ENCODE results near the gene SLC43A2. TPM values are rescaled to one million over a fixed set of nuclear protein-coding genes. Genes with fewer than 3 reads are reported as not detected.
A peak's percentile ranks its signal among the peaks of the same experiment; 100 is the strongest.

The SLC43A2 gene
- total and polyA plus RNA-seq, 10 donors, result 12.6 to 84.6 (median 61.2) TPM

- intact Hi-C loops (cut with DNase I; ENCODE audit: low total_unique reads), result no loop called here
- DNase-seq, result no peak
- WGBS, 5 donors, result 68 to 83% (median 80%) methylated on average over 5 of the region's 5 CpGs
Measured at GRCh38 chr17:1607971-1608320, 20.7 kb downstream of the SLC43A2 start.

GRCh38 chr17:1606352-1606985 is 22.2 kb downstream of the SLC43A2 start:
- Histone ChIP-seq H3K27me3 (replicated peaks in 1 of 7) (no peaks in the 10 kb centered on the region), H3K4me1 (peaks cover 17 to 72% (median 40%) of the 10 kb centered on the region in 6 donors), H3K9me3 (peaks cover 0 to 7% (median 2%) of the 10 kb centered on the region in 8 donors), H3K36me3 (peaks cover 0 to 87% (median 7%) of the 10 kb centered on the region in 6 donors), H3K27ac (peak overlapping the region; percentile 51 to 90 (median 82)), H3K4me3 (peak overlapping the region in 1 of 8 donors; percentile 15)
- DNase-seq, result no peak
- 60 to 84% (median 81%) methylated on average over 3 to 26 of the region's 26 CpGs for WGBS, 5 donors
- TF ChIP-seq POLR2AphosphoS5 (IDR thresholded peaks at IDR 0.05) (peak in 2 of 3 donors; percentile 34 to 72), POLR2A (IDR thresholded peaks at IDR 0.05) (no peak)
- intact Hi-C loops (cut with DNase I; ENCODE audit: low total_unique reads), result no loop called here

More at GRCh38 chr17:1607971-1608320, 20.7 kb downstream of the SLC43A2 start:
- Histone ChIP-seq H3K9me3 (no peaks in the 10 kb centered on the region), H3K27ac (peak overlapping the region in 7 of 8 donors; percentile 65 to 90 (median 83)), H3K4me1 (peaks cover 17 to 86% (median 52%) of the 10 kb centered on the region in 6 donors), H3K27me3 (replicated peaks in 1 of 7) (no peaks in the 10 kb centered on the region), H3K36me3 (peaks cover 0 to 89% (median 16%) of the 10 kb centered on the region in 6 donors), H3K4me3 (no peak overlapping the region)
- TF ChIP-seq POLR2AphosphoS5 (IDR thresholded peaks at IDR 0.05) (no peak), POLR2A (IDR thresholded peaks at IDR 0.05) (no peak), CTCF (IDR thresholded peaks at IDR 0.05 in 8 of 11, conservative IDR thresholded peaks at IDR 0.05 in 3 of 11) (no peak)

- intact Hi-C loops (cut with DNase I; ENCODE audit: low total_unique reads), result no loop called here
Measured at GRCh38 chr17:1605681-1606351, 22.8 kb downstream of the SLC43A2 start.

More at GRCh38 chr17:1605681-1606351, 22.8 kb downstream of the SLC43A2 start:
- H3K27me3 ChIP-seq (replicated peaks in 1 of 7), result no peaks in the 10 kb centered on the region
- H3K27ac ChIP-seq, result peak overlapping the region; percentile 64 to 90 (median 82)
- H3K36me3 ChIP-seq, result peaks cover 0 to 81% (median 4%) of the 10 kb centered on the region in 6 donors
- H3K9me3 ChIP-seq, result peaks cover 0 to 7% (median 2%) of the 10 kb centered on the region in 8 donors
- peaks cover 17 to 66% (median 34%) of the 10 kb centered on the region in 6 donors for H3K4me1 ChIP-seq
- no peak for TF ChIP-seq CTCF (IDR thresholded peaks at IDR 0.05 in 8 of 11, conservative IDR thresholded peaks at IDR 0.05 in 3 of 11)
- TF ChIP-seq POLR2AphosphoS5 (IDR thresholded peaks at IDR 0.05), result no peak
- no peak for TF ChIP-seq POLR2A (IDR thresholded peaks at IDR 0.05)
- 75 to 86% (median 79%) methylated on average over 16 to 19 of the region's 19 CpGs for WGBS, 5 donors
- peak overlapping the region in 1 of 8 donors; percentile 58 for H3K4me3 ChIP-seq
- DNase-seq, result no peak

Data from spleen (tissue), 11 donors.